ENCODE results near the gene SIK2. TPM values are rescaled to one million over a fixed set of nuclear protein-coding genes. Genes with fewer than 3 reads are reported as not detected.

SIK2 gene
- total and polyA plus RNA-seq, 9 of the 15 experiments (the other 6 are each of a cell fraction or from before 2014, with no cell fraction given) = 0.74 to 11.6 (median 3.8) TPM

DNA sequence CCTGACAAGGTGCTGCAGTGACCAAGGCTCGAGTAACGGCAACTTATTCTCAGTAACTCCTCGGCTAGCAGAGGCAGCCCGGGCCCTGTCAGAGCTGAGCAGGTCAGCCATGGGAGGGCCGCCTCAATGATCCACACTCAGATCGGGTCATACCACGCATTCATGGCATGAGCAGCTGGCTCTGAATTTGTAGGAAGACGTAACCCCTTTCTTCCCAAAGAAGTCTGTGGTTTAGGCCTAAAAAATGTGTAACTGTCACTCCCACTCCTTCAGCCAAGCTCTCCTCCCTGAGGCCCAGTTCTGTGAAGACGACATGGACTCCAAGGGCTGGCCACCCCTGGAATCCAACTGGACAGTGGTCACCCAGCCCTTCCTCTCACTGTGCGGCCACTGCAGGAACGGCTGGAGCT is 133.9 kb downstream of the SIK2 start:
- no peak overlapping the region for H3K4me3 ChIP-seq
- ChIA-PET POLR2A (interaction anchor here (0.6 kb wide), 1 partner anchor 40 kb away, joined by 3 read pairs; no protein-coding TSS in a partner anchor), CTCF (ENCODE audit: low intra/inter-chr PET ratio) (no interaction called here)
- peaks cover 30% of the 10 kb centered on the region; the same call in 2 of the 3 replicates for H3K36me3 ChIP-seq (ENCODE audit: control insufficient read depth, insufficient read depth, low read length)
- no peak overlapping the region for H2AFZ ChIP-seq (ENCODE audit: low read depth, low read length)
- DNase-seq (ENCODE audit: extremely low read depth in 1 of 4, low spot score in 3 of 4) (no peak), ATAC-seq (no peak), FAIRE-seq (no peak)
- H3K4me1 ChIP-seq (replicated peaks in 1 of 2; ENCODE audit: control insufficient read depth in 2 of 2, insufficient read depth in 2 of 2, low read length in 2 of 2) = peaks cover 0 to 12% of the 10 kb centered on the region in 2 experiments; a peak in 2 of 5 replicates
- no TSS peak for BruUV-seq (replicated peaks)
- intact Hi-C loops (cut with micrococcal nuclease) = no loop called here
- H3K27ac ChIP-seq (ENCODE audit: extremely low read depth, low read depth, low read length) = no peak overlapping the region
- no peaks in the 10 kb centered on the region for H3K79me2 ChIP-seq (ENCODE audit: control insufficient read depth, insufficient read depth, low read length)
- in situ Hi-C loops (cut with MboI) = no loop called here
- H3K4me2 ChIP-seq (ENCODE audit: insufficient read depth, low read length) = no peak overlapping the region
- TF ChIP-seq SUPT5H (IDR thresholded peaks at IDR 0.05) = 0 out of 2 replicates have a peak, but pooled peaks have one; percentile 11
- TF ChIP-seq POLR2A (conservative IDR thresholded peaks at IDR 0.05) = peak; percentile 11; the same call in 1 of the 2 replicates
- TF ChIP-seq DDX20 (tag; IDR thresholded peaks at IDR 0.05; ENCODE audit: low read depth) = no peak
- no peak overlapping the region for H3K9ac ChIP-seq (ENCODE audit: insufficient read depth in 1 of 2, low read depth in 2 of 2, low read length in 2 of 2)
- no peaks in the 10 kb centered on the region for H3K27me3 ChIP-seq (ENCODE audit: control insufficient read depth in 2 of 2, insufficient read depth in 2 of 2, low read length in 2 of 2)
- H3K9me1 ChIP-seq (ENCODE audit: control insufficient read depth, insufficient read depth, low read length) = no peaks in the 10 kb centered on the region
- WGBS (ENCODE audit: insufficient coverage, low coverage, missing lambda C conversion rate) = 86% methylated on average over 10 of the region's 11 CpGs
- peaks cover 4% of the 10 kb centered on the region; the same call in 1 of the 2 replicates for H4K20me1 ChIP-seq (replicated peaks; ENCODE audit: control insufficient read depth, insufficient read depth, low read length)
- no peaks in the 10 kb centered on the region for H3K9me3 ChIP-seq (replicated peaks; ENCODE audit: control insufficient read depth, insufficient read depth, low read depth, low read length)

DNA sequence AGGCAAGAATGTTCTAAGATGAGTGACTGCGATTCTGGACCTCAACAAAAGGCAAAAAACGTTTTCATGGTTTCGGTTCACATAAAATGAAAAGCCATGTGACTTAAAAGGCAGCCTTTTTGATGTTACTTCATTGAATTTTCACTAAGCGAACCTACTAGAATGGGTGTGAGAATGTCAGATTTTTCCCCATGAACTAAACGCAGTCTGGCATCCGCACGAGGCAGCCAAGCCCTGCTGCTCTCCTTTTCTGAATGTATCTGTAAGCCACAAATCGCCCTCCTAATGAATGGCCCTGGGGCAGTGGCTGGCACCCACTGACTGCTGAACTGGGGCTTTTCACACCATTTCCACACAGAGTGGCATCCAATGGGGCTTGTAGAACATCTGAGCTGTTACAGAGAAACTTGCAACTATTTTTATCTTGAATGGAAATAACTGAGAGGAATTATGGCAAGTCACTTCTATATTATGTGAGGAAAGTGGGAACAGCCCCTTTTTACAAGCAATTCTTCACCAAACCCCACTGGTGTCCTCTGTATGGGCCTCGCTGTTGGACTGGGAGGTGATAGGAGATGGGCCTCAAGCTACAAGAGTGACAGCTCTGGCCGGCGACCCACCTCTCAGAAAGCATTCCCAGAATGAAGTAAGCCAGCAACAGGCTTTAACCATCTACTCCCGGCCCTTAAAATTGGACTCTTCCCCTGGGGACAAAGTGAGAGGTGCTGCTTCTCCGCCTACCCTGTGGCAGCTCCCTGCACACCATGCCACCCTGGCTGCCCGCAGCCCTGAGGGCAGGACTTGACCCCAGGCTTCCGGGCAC is 134.6 kb downstream of the SIK2 start:
- ChIA-PET CTCF (ENCODE audit: low intra/inter-chr PET ratio) (no interaction called here), POLR2A (interaction anchor here (0.8 kb wide), 1 partner anchor 17 kb away, joined by 3 read pairs; no protein-coding TSS in a partner anchor)
- ATAC-seq (no peak), DNase-seq (ENCODE audit: extremely low read depth in 1 of 4, low spot score in 3 of 4) (no peak), FAIRE-seq (no peak)
- Histone ChIP-seq H3K79me2 (ENCODE audit: control insufficient read depth, insufficient read depth, low read length) (no peaks in the 10 kb centered on the region), H3K9me1 (ENCODE audit: control insufficient read depth, insufficient read depth, low read length) (no peaks in the 10 kb centered on the region), H3K27ac (ENCODE audit: extremely low read depth, low read depth, low read length) (no peak overlapping the region), H3K36me3 (ENCODE audit: control insufficient read depth, insufficient read depth, low read length) (peaks cover 37% of the 10 kb centered on the region), H3K4me2 (ENCODE audit: insufficient read depth, low read length) (no peak overlapping the region), H4K20me1 (replicated peaks; ENCODE audit: control insufficient read depth, insufficient read depth, low read length) (peaks cover 4% of the 10 kb centered on the region; the same call in 1 of the 2 replicates), H3K27me3 (ENCODE audit: control insufficient read depth in 2 of 2, insufficient read depth in 2 of 2, low read length in 2 of 2) (no peaks in the 10 kb centered on the region), H2AFZ (ENCODE audit: low read depth, low read length) (no peak overlapping the region), H3K4me3 (no peak overlapping the region), H3K9me3 (replicated peaks; ENCODE audit: control insufficient read depth, insufficient read depth, low read depth, low read length) (no peaks in the 10 kb centered on the region), H3K4me1 (replicated peaks in 1 of 2; ENCODE audit: control insufficient read depth in 2 of 2, insufficient read depth in 2 of 2, low read length in 2 of 2) (peaks cover 0 to 8% of the 10 kb centered on the region in 2 experiments; a peak in 3 of 5 replicates), H3K9ac (ENCODE audit: insufficient read depth in 1 of 2, low read depth in 2 of 2, low read length in 2 of 2) (peak overlapping the region in 1 of 2 experiments; percentile 56; a peak in 1 of 4 replicates)
- 80% methylated on average over 13 of the region's 15 CpGs for WGBS (ENCODE audit: insufficient coverage, low coverage, missing lambda C conversion rate)
- peak; percentile 19; the same call in 1 of the 2 replicates for TF ChIP-seq POLR2AphosphoS2 (IDR thresholded peaks at IDR 0.05; ENCODE audit: low read length)
- TF ChIP-seq ZC3H11A (IDR thresholded peaks at IDR 0.05; ENCODE audit: low read depth, low read length) = no peak
- in situ Hi-C loops (cut with MboI) = no loop called here
- BruUV-seq (replicated peaks) = no TSS peak
- intact Hi-C loops (cut with micrococcal nuclease) = no loop called here
